ENCODE measurements around the gene ACTG1. TPM values are rescaled to one million over a fixed set of nuclear protein-coding genes. Genes with fewer than 3 reads are reported as not detected.
A peak's percentile ranks its signal among the peaks of the same experiment; 100 is the strongest.

The ACTG1 gene
- total and polyA plus RNA-seq, 12 donors: 290 to 1,180 (median 345) TPM

DNA sequence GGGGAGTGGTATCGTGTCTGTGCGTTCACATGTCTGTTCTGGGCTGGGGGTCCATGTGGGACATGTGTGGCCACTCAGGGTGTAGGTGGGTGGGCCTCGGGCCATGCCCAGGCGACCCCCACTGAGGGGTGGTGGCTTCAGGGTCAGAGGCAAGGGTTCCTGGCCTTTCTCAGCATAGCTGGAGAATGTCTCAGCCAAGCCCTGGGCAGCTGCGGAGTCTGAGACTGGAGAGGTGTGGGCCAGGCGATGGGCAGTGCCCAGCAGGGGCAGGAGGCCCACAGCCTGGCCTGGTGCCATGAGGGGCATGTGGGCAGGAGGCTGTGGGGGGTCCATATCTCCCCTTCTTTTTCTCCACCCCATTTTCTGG, 16.8 kb upstream of the ACTG1 start:
- peaks cover 0 to 59% (median 55%) of the 10 kb centered on the region in 7 donors for H3K27me3 ChIP-seq
- no peak overlapping the region for H3K27ac ChIP-seq
- no peaks in the 10 kb centered on the region for H3K36me3 ChIP-seq
- H3K9me3 ChIP-seq: no peaks in the 10 kb centered on the region
- no peak overlapping the region for H3K4me3 ChIP-seq
- TF ChIP-seq, protein P1, sequence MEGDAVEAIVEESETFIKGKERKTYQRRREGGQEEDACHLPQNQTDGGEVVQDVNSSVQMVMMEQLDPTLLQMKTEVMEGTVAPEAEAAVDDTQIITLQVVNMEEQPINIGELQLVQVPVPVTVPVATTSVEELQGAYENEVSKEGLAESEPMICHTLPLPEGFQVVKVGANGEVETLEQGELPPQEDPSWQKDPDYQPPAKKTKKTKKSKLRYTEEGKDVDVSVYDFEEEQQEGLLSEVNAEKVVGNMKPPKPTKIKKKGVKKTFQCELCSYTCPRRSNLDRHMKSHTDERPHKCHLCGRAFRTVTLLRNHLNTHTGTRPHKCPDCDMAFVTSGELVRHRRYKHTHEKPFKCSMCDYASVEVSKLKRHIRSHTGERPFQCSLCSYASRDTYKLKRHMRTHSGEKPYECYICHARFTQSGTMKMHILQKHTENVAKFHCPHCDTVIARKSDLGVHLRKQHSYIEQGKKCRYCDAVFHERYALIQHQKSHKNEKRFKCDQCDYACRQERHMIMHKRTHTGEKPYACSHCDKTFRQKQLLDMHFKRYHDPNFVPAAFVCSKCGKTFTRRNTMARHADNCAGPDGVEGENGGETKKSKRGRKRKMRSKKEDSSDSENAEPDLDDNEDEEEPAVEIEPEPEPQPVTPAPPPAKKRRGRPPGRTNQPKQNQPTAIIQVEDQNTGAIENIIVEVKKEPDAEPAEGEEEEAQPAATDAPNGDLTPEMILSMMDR (IDR thresholded peaks at IDR 0.05): no peak
- ATAC-seq (no peak), DNase-seq (no peak)
- intact Hi-C loops (cut with DNase I): no loop called here
- peaks cover 0 to 9% (median 0%) of the 10 kb centered on the region in 9 donors for H3K4me1 ChIP-seq
- 85 to 92% methylated on average over 6 of the region's 6 CpGs for WGBS, 2 donors

DNA sequence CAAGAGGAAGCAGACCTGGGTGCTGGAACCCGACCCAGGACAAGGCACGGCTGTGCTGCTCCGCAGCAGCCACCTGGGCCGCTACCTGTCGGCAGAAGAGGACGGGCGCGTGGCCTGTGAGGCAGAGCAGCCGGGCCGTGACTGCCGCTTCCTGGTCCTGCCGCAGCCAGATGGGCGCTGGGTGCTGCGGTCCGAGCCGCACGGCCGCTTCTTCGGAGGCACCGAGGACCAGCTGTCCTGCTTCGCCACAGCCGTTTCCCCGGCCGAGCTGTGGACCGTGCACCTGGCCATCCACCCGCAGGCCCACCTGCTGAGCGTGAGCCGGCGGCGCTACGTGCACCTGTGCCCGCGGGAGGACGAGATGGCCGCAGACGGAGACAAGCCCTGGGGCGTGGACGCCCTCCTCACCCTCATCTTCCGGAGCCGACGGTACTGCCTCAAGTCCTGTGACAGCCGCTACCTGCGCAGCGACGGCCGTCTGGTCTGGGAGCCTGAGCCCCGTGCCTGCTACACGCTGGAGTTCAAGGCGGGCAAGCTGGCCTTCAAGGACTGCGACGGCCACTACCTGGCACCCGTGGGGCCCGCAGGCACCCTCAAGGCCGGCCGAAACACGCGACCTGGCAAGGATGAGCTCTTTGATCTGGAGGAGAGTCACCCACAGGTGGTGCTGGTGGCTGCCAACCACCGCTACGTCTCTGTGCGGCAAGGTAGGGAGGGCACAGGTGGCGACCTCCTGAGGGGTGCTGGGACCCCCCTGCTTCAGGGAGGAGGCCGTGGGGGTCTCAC, 16.2 kb upstream of the ACTG1 start:
- Histone ChIP-seq H3K4me3 (no peak overlapping the region), H3K9me3 (no peaks in the 10 kb centered on the region), H3K36me3 (no peaks in the 10 kb centered on the region), H3K4me1 (peaks cover 0 to 9% (median 0%) of the 10 kb centered on the region in 9 donors), H3K27ac (no peak overlapping the region), H3K27me3 (peaks cover 0 to 59% (median 55%) of the 10 kb centered on the region in 7 donors)
- ATAC-seq (no peak), DNase-seq (peak in 1 of 2 donors; percentile 3)
- WGBS, 2 donors: 87 to 90% methylated on average over 60 to 62 of the region's 62 CpGs
- TF ChIP-seq, protein P1 (IDR thresholded peaks at IDR 0.05): no peak
- intact Hi-C loops (cut with DNase I): no loop called here

DNA sequence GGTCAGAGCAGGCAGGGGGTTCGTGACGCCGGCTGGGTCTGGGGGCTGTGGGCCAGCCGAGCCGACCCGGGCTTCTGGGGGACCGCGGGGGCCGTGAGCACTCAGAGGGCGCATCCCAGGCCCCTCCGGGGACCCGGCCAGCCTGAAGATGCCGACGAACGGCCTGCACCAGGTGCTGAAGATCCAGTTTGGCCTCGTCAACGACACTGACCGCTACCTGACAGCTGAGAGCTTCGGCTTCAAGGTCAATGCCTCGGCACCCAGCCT, 15.7 kb upstream of the ACTG1 start:
- Histone ChIP-seq H3K27ac (no peak overlapping the region), H3K27me3 (peaks cover 0 to 62% (median 57%) of the 10 kb centered on the region in 7 donors), H3K9me3 (no peaks in the 10 kb centered on the region), H3K4me1 (peaks cover 0 to 12% (median 1%) of the 10 kb centered on the region in 9 donors), H3K4me3 (no peak overlapping the region), H3K36me3 (no peaks in the 10 kb centered on the region)
- 60 to 78% methylated on average over 20 of the region's 20 CpGs for WGBS, 2 donors
- intact Hi-C loops (cut with DNase I): no loop called here
- ATAC-seq (no peak), DNase-seq (peak in 1 of 2 donors; percentile 6)
- TF ChIP-seq, protein P1 (IDR thresholded peaks at IDR 0.05): no peak

DNA sequence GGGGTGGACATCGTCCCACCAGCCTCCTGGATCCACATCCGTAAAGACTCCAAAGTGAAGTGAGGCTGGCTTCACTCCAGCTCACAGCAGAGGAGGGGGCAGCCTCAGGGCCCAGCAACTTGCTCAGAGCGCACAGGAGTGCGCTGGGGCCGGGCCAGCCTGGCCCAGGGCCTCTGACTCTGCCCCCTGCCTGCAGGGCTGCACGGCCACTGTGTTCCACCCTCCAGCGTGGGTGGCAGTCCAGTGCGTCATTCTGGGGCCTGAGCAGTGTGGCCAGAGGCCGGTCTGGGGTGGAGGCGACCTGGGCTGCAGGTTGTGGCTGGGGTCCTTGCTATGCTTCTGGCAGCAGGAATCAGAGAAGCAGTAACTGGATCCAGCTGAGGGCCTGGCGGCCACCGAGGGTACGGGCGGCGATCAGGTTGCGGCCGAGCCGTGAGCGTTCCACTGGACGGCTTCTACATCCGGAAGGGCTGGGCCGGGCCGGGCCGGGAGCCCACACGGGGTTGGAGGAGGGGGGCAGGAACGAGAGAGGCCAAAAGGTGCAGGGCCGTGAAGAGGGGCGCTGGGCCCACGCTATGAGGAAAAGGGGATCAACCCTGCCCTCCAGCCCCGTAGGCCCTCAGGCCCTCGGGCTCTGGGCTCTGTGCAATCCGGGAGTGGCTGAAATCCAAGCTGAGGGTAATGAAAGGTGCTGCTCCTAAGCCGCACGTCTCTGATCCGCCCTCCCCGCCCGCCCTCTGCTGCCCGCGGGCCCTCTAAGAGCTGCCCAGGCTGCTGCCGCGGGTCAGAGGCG, 15.2 kb upstream of the ACTG1 start, which contains the start of gene FSCN2:
Gene FSCN2, plus strand, starts transcription at position 787 of the 793 bp plus-strand sequence. CDS start 155 bp downstream, outside the sequence.
- H3K4me1 ChIP-seq: peaks cover 0 to 15% (median 5%) of the 10 kb centered on the region in 9 donors
- H3K27me3 ChIP-seq: peaks cover 0 to 67% (median 59%) of the 10 kb centered on the region in 7 donors
- no peaks in the 10 kb centered on the region for H3K36me3 ChIP-seq
- no peaks in the 10 kb centered on the region for H3K9me3 ChIP-seq
- ATAC-seq (peak in 4 of 8 donors; percentile 24 to 43 (median 36)), DNase-seq (peak in 1 of 2 donors; percentile 8)
- H3K27ac ChIP-seq: no peak within 1 kb of the TSS
- peak within 1 kb of the TSS in 1 of 10 donors; percentile 2 for H3K4me3 ChIP-seq
- 49 to 50% methylated on average over 39 to 42 of the region's 42 CpGs for WGBS, 2 donors
- intact Hi-C loops (cut with DNase I): no loop called here
- TF ChIP-seq, protein P1 (IDR thresholded peaks at IDR 0.05): peak in 3 of 9 donors; percentile 6 to 26 (median 12)

Data from heart right ventricle (tissue), 16 donors.